DOHH2 (cell line): ENCODE data around the gene CAPZB.

Experiments
- H3F3A ChIP-seq: fragments of 200-600 bp; sonication (generic), shearing (Covaris generic); 2 replicates; pipeline ENCODE4 v1.6.0; 2016; ENCODE audit warnings: antibody characterized with exemption, mild to moderate bottlenecking; ENCODE audit not compliant: control insufficient read depth, insufficient read depth
- H3K27ac ChIP-seq: fragments of 200-600 bp; sonication (generic); 2 replicates; pipeline ENCODE4 v1.5.1; 2014; ENCODE audit warnings: low read depth, mild to moderate bottlenecking, low read length, moderate library complexity
- H3K27me3 ChIP-seq: fragments of 200-600 bp; sonication (generic); 2 replicates; pipeline ENCODE4 v1.6.1; 2014; ENCODE audit warnings: mild to moderate bottlenecking, low read length, mixed read lengths; ENCODE audit not compliant: control insufficient read depth
- H3K36me3 ChIP-seq: fragments of 200-600 bp; sonication (generic); 2 replicates; pipeline ENCODE4 v1.6.1; 2014; ENCODE audit warnings: mild to moderate bottlenecking, low read length, moderate library complexity, mixed read lengths; ENCODE audit not compliant: control insufficient read depth
- H3K4me1 ChIP-seq: fragments of 200-600 bp; sonication (generic); 2 replicates; pipeline ENCODE4 v1.6.1; 2014; ENCODE audit warnings: mild to moderate bottlenecking, low read length, mixed read lengths; ENCODE audit not compliant: control insufficient read depth
- H3K4me2 ChIP-seq: fragments of 200-600 bp; sonication (generic); 2 replicates; pipeline ENCODE4 v1.6.0; 2014; ENCODE audit warnings: mild to moderate bottlenecking, low read length, moderate library complexity
- H3K4me3 ChIP-seq: fragments of 200-600 bp; sonication (generic); 2 replicates; pipeline ENCODE4 v1.5.1; 2014; ENCODE audit warnings: mild to moderate bottlenecking, low read length, mixed read lengths
- H3K79me2 ChIP-seq: fragments of 200-600 bp; sonication (generic); 2 replicates; pipeline ENCODE4 v1.6.1; 2014; ENCODE audit warnings: mild to moderate bottlenecking, low read length, mixed read lengths; ENCODE audit not compliant: control insufficient read depth
- H3K9me2 ChIP-seq: fragments of 200-600 bp; sonication (generic); replicated peaks from 2 replicates; pipeline ENCODE4 v1.6.1; 2014; ENCODE audit warnings: mild to moderate bottlenecking, low read length, mixed read lengths; ENCODE audit not compliant: control insufficient read depth
- H3K9me3 ChIP-seq: fragments of 200-600 bp; sonication (generic); 2 replicates; pipeline ENCODE4 v1.6.1; 2014; ENCODE audit warnings: antibody characterized with exemption, low read length, mixed read lengths; ENCODE audit not compliant: control insufficient read depth, insufficient read depth
- H4K20me1 ChIP-seq: fragments of 200-600 bp; sonication (generic); 2 replicates; pipeline ENCODE4 v1.6.0; 2014; ENCODE audit warnings: low read depth, mild to moderate bottlenecking, antibody characterized with exemption, low read length, moderate library complexity; ENCODE audit not compliant: control insufficient read depth, insufficient read depth
- CTCF ChIP-seq: fragments of 200-600 bp; sonication (generic); IDR thresholded peaks from one replicate; pipeline ENCODE4 v1.5.1; 2014; ENCODE audit warnings: antibody characterized with exemption, mild to moderate bottlenecking, low read depth, low read length; ENCODE audit not compliant: poor library complexity, severe bottlenecking
- EZH2phosphoT487 ChIP-seq: fragments of 200-600 bp; sonication (generic); IDR thresholded peaks from 2 replicates; pipeline ENCODE4 v1.6.1; 2017; ENCODE audit warnings: borderline replicate concordance, mild to moderate bottlenecking, antibody characterized with exemption, low read length, moderate library complexity, mixed read lengths

The CAPZB gene

GRCh38 chr1:19495799-19496526 is 10.6 kb upstream of the CAPZB start:
- Histone ChIP-seq H3K4me3 (no peak overlapping the region), H3K36me3 (no peaks in the 10 kb centered on the region), H3K9me2 (no peaks in the 10 kb centered on the region), H3K4me2 (no peak overlapping the region), H3K9me3 (no peaks in the 10 kb centered on the region), H3K27ac (no peak overlapping the region), H3F3A (no peaks in the 10 kb centered on the region), H3K27me3 (peaks cover 3% of the 10 kb centered on the region; the same call in 1 of the 2 replicates), H3K79me2 (no peaks in the 10 kb centered on the region), H3K4me1 (no peaks in the 10 kb centered on the region), H4K20me1 (no peaks in the 10 kb centered on the region)
- no peak for TF ChIP-seq CTCF
- TF ChIP-seq EZH2phosphoT487: no peak

- Histone ChIP-seq H3K9me3 (no peaks in the 10 kb centered on the region), H3K79me2 (no peaks in the 10 kb centered on the region), H3F3A (no peaks in the 10 kb centered on the region), H3K9me2 (no peaks in the 10 kb centered on the region), H3K4me3 (no peak overlapping the region), H3K4me1 (no peaks in the 10 kb centered on the region), H3K4me2 (no peak overlapping the region), H4K20me1 (no peaks in the 10 kb centered on the region), H3K36me3 (no peaks in the 10 kb centered on the region), H3K27me3 (peaks cover 3% of the 10 kb centered on the region; the same call in 1 of the 2 replicates), H3K27ac (no peak overlapping the region)
- no peak for TF ChIP-seq CTCF
- TF ChIP-seq EZH2phosphoT487: no peak
Measured at GRCh38 chr1:19495000-19495656, 9.8 kb upstream of the CAPZB start.

- H3K79me2 ChIP-seq: no peaks in the 10 kb centered on the region
- H3K27ac ChIP-seq: no peak overlapping the region
- H3K9me2 ChIP-seq: no peaks in the 10 kb centered on the region
- no peaks in the 10 kb centered on the region for H3F3A ChIP-seq
- H4K20me1 ChIP-seq: no peaks in the 10 kb centered on the region
- H3K36me3 ChIP-seq: no peaks in the 10 kb centered on the region
- peaks cover 3% of the 10 kb centered on the region; the same call in 1 of the 2 replicates for H3K27me3 ChIP-seq
- no peak overlapping the region for H3K4me3 ChIP-seq
- no peaks in the 10 kb centered on the region for H3K9me3 ChIP-seq
- no peak overlapping the region for H3K4me2 ChIP-seq
- no peak for TF ChIP-seq EZH2phosphoT487
- no peak for TF ChIP-seq CTCF
- H3K4me1 ChIP-seq: no peaks in the 10 kb centered on the region
Measured at GRCh38 chr1:19493547-19493946, 8.2 kb upstream of the CAPZB start.
